MM.1S (cell line): ENCODE measurements around the gene AGGF1.

Experiments
- DNase-seq: peaks from one replicate; pipeline ENCODE4 v3.0.0-alpha.2; 2015
- H2AFZ ChIP-seq: fragments of 300-600 bp; sonication (generic); 2 replicates; pipeline ENCODE4 v1.6.0; 2016; ENCODE audit warnings: antibody characterized with exemption, low read length
- H3F3A ChIP-seq: fragments of 300-600 bp; sonication (generic); 2 replicates; pipeline ENCODE4 v1.6.1; 2016; ENCODE audit warnings: mild to moderate bottlenecking, antibody characterized with exemption, low read length, moderate library complexity, mixed read lengths; ENCODE audit not compliant: insufficient read depth
- H3K27ac ChIP-seq: fragments of 300-600 bp; sonication (generic); 2 replicates; pipeline ENCODE4 v1.5.1; 2016; ENCODE audit warnings: mild to moderate bottlenecking, low read length
- H3K27me3 ChIP-seq: fragments of 300-600 bp; sonication (generic); replicated peaks from 2 replicates; pipeline ENCODE4 v1.6.0; 2016; ENCODE audit warnings: low read length; ENCODE audit not compliant: insufficient read depth
- H3K36me3 ChIP-seq: fragments of 300-600 bp; sonication (generic); replicated peaks from 2 replicates; pipeline ENCODE4 v1.6.1; 2016; ENCODE audit warnings: mild to moderate bottlenecking, low read length, mixed read lengths; ENCODE audit not compliant: insufficient read depth
- H3K4me1 ChIP-seq: fragments of 300-600 bp; sonication (generic); 2 replicates; pipeline ENCODE4 v1.6.1; 2016; ENCODE audit warnings: low read length, mixed read lengths
- H3K4me2 ChIP-seq: fragments of 300-600 bp; sonication (generic); 2 replicates; pipeline ENCODE4 v1.6.0; 2016; ENCODE audit warnings: low read depth, low read length
- H3K4me3 ChIP-seq: fragments of 300-600 bp; sonication (generic); 2 replicates; pipeline ENCODE4 v1.5.1; 2016; ENCODE audit warnings: low read length, mixed read lengths
- H3K79me2 ChIP-seq: fragments of 300-600 bp; sonication (generic); 2 replicates; pipeline ENCODE4 v1.6.1; 2016; ENCODE audit warnings: mixed run types, low read length, mixed read lengths
- H3K9ac ChIP-seq: fragments of 300-600 bp; sonication (generic); 2 replicates; pipeline ENCODE4 v1.6.1; 2016; ENCODE audit warnings: low read length, mixed read lengths
- H3K9me2 ChIP-seq: fragments of 300-600 bp; sonication (generic); replicated peaks from 2 replicates; pipeline ENCODE4 v1.6.1; 2016; ENCODE audit warnings: mild to moderate bottlenecking, low read length, mixed read lengths; ENCODE audit not compliant: insufficient read depth
- H3K9me3 ChIP-seq: fragments of 300-600 bp; sonication (generic); replicated peaks from 2 replicates; pipeline ENCODE4 v1.6.1; 2016; ENCODE audit warnings: mild to moderate bottlenecking, low read length, mixed read lengths; ENCODE audit not compliant: insufficient read depth
- H4K20me1 ChIP-seq: fragments of 300-600 bp; sonication (generic); 2 replicates; pipeline ENCODE4 v1.6.1; 2016; ENCODE audit warnings: mild to moderate bottlenecking, low read length, moderate library complexity, mixed read lengths; ENCODE audit not compliant: insufficient read depth
- EZH2 ChIP-seq: fragments of 300-600 bp; sonication (generic); optimal IDR thresholded peaks from 2 replicates; pipeline ENCODE3; 2017; ENCODE audit warnings: low read depth, mild to moderate bottlenecking, antibody characterized with exemption, low read length, mixed read lengths
- EZH2phosphoT487 ChIP-seq: fragments of 300-600 bp; sonication (generic); IDR thresholded peaks from 2 replicates; pipeline ENCODE4 v1.6.1; 2018; ENCODE audit warnings: antibody characterized with exemption, low read length
- TF ChIP-seq, protein P1 (sequence below): fragments of 300-600 bp; sonication (generic); IDR thresholded peaks from 2 replicates; pipeline ENCODE4 v1.5.1; 2016; ENCODE audit warnings: antibody characterized with exemption, low read length, mixed read lengths

Gene AGGF1

DNA sequence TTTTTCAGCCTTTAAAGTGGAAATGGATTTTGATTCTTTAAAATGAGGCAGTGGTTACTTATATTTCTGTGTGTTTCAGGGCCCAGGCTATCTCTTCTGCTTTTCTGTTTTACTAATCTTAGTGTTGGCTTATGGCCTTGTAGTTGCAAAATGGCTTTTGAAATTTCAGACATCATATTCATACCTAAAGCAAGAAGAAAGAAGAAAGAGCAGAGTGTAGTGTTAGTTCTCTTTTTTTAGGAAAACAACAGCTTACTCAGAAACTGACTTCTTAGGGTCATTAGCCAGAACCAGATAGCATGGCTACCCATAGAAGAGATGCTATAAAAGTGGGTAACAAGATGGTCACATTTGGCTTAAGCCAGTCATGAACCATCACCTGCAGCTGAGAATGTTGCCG, 36.0 kb downstream of the AGGF1 start:
- no peak overlapping the region for H3K4me2 ChIP-seq

DNA sequence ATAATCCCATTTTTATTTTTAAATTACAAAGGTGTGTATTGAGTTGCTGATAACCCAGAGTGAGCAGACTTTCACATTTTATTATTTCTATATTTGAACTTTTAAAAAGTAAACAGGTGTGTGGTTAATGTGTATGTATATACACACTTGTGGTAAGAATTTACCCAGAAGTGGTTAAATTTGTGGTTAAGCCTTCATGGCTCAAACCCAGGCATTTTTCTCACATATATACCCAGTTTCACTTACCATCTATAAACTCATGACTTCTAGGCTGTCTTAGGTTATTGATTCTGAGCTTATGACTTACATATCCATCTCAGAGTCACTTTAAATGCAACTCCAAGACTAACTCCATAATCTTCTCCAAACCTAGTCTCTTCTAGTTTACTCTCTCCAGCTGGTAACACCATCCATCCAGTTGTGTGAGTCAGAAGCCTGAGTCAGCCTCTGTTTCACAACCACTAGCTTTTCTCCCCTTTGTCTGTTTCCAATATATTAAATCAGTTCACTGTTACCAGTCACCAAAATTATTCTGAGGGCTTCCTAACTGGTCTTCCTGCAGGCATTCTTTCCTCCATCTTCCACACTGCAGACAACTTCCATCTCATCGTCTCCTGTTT, 36.7 kb downstream of the AGGF1 start:
- H3K79me2 ChIP-seq, result no peaks in the 10 kb centered on the region
- H3K9me2 ChIP-seq, result no peaks in the 10 kb centered on the region
- no peaks in the 10 kb centered on the region for H4K20me1 ChIP-seq
- H2AFZ ChIP-seq, result no peak overlapping the region
- 0 out of 2 replicates have a peak, but pooled peaks cover 3% of the 10 kb centered on the region for H3K36me3 ChIP-seq
- H3K27me3 ChIP-seq, result no peaks in the 10 kb centered on the region
- peaks cover 13% of the 10 kb centered on the region for H3K4me1 ChIP-seq
- TF ChIP-seq, protein P1, sequence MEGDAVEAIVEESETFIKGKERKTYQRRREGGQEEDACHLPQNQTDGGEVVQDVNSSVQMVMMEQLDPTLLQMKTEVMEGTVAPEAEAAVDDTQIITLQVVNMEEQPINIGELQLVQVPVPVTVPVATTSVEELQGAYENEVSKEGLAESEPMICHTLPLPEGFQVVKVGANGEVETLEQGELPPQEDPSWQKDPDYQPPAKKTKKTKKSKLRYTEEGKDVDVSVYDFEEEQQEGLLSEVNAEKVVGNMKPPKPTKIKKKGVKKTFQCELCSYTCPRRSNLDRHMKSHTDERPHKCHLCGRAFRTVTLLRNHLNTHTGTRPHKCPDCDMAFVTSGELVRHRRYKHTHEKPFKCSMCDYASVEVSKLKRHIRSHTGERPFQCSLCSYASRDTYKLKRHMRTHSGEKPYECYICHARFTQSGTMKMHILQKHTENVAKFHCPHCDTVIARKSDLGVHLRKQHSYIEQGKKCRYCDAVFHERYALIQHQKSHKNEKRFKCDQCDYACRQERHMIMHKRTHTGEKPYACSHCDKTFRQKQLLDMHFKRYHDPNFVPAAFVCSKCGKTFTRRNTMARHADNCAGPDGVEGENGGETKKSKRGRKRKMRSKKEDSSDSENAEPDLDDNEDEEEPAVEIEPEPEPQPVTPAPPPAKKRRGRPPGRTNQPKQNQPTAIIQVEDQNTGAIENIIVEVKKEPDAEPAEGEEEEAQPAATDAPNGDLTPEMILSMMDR, result no peak
- TF ChIP-seq EZH2, result no peak
- no peak for TF ChIP-seq EZH2phosphoT487
- no peak overlapping the region for H3K27ac ChIP-seq
- H3F3A ChIP-seq, result peaks cover 7% of the 10 kb centered on the region
- peak; percentile 66 for DNase-seq
- H3K9ac ChIP-seq, result no peak overlapping the region
- H3K4me3 ChIP-seq, result no peak overlapping the region
- H3K4me2 ChIP-seq, result no peak overlapping the region
- no peaks in the 10 kb centered on the region for H3K9me3 ChIP-seq

More for the DNA sequence above, 36.0 kb downstream of the AGGF1 start:
- Histone ChIP-seq H3K79me2 (no peaks in the 10 kb centered on the region), H2AFZ (no peak overlapping the region), H3K27ac (no peak overlapping the region), H3K9me2 (no peaks in the 10 kb centered on the region), H4K20me1 (no peaks in the 10 kb centered on the region), H3K27me3 (no peaks in the 10 kb centered on the region), H3K4me1 (peaks cover 13% of the 10 kb centered on the region), H3K4me3 (no peak overlapping the region), H3K9me3 (no peaks in the 10 kb centered on the region), H3F3A (peaks cover 7% of the 10 kb centered on the region), H3K36me3 (peaks cover 3% of the 10 kb centered on the region; the same call in 1 of the 2 replicates), H3K9ac (no peak overlapping the region)
- no peak for DNase-seq
- TF ChIP-seq EZH2phosphoT487, result no peak

DNA sequence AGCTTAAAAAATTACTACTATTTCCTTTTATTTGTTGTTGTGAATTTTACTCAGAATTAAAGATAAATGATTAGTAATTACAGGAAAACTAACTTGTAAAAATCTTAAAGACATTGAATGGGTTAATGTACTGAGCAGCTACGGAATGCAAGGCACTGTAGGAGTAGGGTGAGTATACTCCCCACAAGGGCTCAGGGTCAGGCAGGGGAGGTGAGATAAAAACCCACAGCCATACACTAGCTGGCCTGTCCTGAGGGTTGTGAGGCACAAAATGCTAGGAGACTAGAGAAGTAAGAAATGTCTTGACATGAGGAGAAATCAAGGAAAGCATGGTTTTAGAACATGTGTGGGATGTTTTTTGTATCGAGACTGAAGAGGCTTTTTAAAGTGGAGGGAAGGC, 43.5 kb downstream of the AGGF1 start:
- H3K36me3 ChIP-seq, result no peaks in the 10 kb centered on the region
- TF ChIP-seq, protein P1, result no peak
- no peak for TF ChIP-seq EZH2phosphoT487
- TF ChIP-seq EZH2, result no peak
- H3K4me1 ChIP-seq, result no peaks in the 10 kb centered on the region
- no peak overlapping the region for H3K9ac ChIP-seq
- H3K79me2 ChIP-seq, result no peaks in the 10 kb centered on the region
- DNase-seq, result no peak
- H4K20me1 ChIP-seq, result no peaks in the 10 kb centered on the region
- no peak overlapping the region for H3K4me3 ChIP-seq
- H3K4me2 ChIP-seq, result no peak overlapping the region
- H3K27ac ChIP-seq, result no peak overlapping the region
- H3K27me3 ChIP-seq, result no peaks in the 10 kb centered on the region
- no peak overlapping the region for H2AFZ ChIP-seq
- H3K9me3 ChIP-seq, result no peaks in the 10 kb centered on the region
- no peaks in the 10 kb centered on the region for H3K9me2 ChIP-seq
- H3F3A ChIP-seq, result no peaks in the 10 kb centered on the region

GRCh38 chr5:77074745-77075144, 44.5 kb downstream of the AGGF1 start:
- H3K27ac ChIP-seq, result no peak overlapping the region
- no peak for DNase-seq
- H3K9ac ChIP-seq, result no peak overlapping the region
- H3K9me2 ChIP-seq, result no peaks in the 10 kb centered on the region
- H3K36me3 ChIP-seq, result no peaks in the 10 kb centered on the region
- H3K79me2 ChIP-seq, result no peaks in the 10 kb centered on the region
- no peaks in the 10 kb centered on the region for H4K20me1 ChIP-seq
- no peak overlapping the region for H2AFZ ChIP-seq
- TF ChIP-seq EZH2, result no peak
- no peak for TF ChIP-seq EZH2phosphoT487
- TF ChIP-seq, protein P1, result no peak
- H3F3A ChIP-seq, result no peaks in the 10 kb centered on the region
- H3K4me3 ChIP-seq, result no peak overlapping the region
- H3K4me2 ChIP-seq, result no peak overlapping the region
- no peaks in the 10 kb centered on the region for H3K9me3 ChIP-seq
- H3K4me1 ChIP-seq, result no peaks in the 10 kb centered on the region
- no peaks in the 10 kb centered on the region for H3K27me3 ChIP-seq
